T-helper 9 cell (primary cell): Measurements from ENCODE around the gene LIMS1.
A peak's percentile ranks its signal among the peaks of the same experiment; 100 is the strongest.
"Not testable (repeated sequence)": the region's sequence is repeated elsewhere in the genome, so short reads cannot be mapped to it uniquely, and the experiment has no call there.

Experiments used
- DNase-seq: peaks from one replicate; pipeline ENCODE4 v3.0.0-alpha.2; 2020

Gene LIMS1

GRCh38 chr2:108553209-108553919 is 19.1 kb downstream of the LIMS1 start:
- DNase-seq, result no peak

DNA sequence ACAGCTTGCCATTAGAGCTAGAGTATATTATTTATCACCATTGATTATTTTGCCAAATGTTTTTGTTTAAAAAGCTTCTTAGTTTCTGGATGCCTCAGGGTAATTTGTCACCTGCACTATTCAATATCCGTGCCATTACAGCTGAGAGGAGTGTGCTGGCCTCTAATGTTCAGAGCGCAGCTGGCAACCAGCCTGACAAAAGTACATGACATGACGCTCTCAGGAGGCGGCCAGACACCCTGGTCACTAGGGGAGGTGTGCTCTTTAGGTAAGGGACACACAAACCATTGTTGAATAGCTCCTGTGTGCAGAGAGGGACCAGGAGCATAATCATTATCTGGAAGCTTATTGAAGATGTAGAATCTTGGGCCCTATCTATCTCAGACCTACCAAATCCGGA is 20.3 kb downstream of the LIMS1 start:
- no peak for DNase-seq

GRCh38 chr2:108555572-108555971 is 21.3 kb downstream of the LIMS1 start:
- DNase-seq, result no peak

DNA sequence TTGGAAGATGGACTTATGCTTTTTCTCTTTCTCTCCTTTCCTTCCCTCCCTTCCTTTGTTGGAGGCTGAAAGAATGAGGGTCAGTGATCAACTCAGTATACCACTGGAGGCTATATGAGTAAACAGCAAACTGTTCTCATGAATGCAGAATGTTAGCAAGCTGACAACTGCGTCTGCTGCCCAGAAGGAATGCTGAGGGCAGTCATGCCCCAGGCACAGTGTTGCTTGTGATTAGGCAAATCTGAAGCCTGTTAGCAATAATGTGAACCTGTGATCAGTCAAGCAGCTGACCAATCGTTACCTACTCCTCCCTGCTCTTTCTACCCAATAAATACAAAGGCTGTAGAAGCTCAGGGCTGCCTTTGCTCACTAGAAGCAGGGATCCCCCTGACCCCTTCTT is 22.3 kb downstream of the LIMS1 start:
- not testable (repeated sequence) for DNase-seq

DNA sequence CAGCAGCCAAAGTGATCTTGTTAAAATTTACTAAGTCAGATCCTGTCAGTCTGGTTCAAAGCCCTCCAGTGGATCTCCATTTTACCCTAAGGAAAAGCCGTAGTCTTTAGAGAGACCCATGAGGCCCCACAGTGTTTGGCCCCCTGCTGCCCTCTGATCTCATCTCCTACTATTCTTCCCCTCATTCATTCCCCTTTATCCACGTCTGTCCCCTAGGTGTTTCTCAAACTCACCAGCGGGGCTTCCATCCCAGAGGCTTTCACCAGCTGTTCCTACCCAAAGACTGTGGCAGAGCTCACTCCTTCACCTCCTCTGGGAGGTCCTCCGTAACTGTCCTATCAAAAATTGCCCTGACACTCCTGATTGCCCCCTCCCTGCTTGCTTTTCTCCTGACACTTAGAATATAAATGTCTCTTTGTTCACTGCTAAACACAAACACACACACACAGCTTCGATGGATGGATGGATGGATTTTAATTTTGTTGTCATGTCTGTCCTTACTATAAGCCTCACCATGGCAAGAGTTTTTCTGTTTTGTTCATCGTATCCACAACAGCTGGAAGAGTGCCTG is 26.1 kb downstream of the LIMS1 start:
- no peak for DNase-seq

DNA sequence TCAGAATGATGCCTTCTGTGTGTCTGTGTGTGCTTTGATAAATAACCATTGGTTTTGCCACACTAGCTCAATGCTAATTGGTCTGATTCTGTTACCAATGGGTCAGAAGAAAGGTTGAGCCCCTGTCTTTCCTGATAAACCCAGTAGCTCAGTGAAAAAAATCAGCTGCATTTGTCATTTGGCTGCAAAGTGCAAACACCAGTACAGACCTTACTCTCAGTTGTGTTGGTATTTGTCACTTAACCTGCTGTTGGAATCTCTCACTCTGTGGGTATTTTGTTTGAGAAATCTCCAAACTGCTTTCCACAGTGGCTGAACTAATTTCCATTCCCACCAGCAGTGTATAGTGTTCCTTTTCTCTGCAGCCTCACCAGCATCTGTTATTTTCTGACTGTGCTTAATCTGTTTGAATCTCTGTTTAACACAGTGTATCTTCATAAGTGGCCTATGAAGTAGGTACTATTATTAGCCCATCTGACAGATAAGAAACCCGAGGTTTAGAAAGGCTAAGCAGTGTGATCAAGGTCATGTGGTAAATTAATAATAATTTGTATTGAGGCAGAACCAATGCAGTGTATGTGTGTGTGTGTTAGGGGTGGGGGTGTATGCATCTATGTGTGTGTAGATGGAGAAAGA is 26.7 kb downstream of the LIMS1 start:
- DNase-seq, result no peak

DNA sequence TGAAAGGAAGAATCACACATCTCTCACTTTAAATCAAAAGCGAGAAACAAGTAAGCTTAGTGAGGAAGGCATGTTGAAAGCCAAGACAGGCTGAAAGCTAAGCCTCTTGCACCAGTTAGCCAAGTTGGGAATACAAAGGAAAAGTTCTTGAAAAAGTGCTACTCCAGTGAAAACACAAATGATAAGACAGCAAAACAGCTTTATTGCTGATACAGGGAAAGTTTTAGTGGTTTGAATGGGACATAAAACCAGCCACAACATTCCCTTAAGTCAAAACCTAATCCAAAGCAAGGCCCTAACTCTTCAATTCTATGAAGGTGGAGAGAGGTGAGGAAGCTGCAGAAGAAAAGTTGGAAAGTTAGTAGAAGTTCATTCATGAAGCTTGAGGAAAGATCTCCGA is 28.0 kb downstream of the LIMS1 start:
- no peak for DNase-seq

GRCh38 chr2:108564510-108564909 is 30.2 kb downstream of the LIMS1 start:
- DNase-seq, result no peak

DNA sequence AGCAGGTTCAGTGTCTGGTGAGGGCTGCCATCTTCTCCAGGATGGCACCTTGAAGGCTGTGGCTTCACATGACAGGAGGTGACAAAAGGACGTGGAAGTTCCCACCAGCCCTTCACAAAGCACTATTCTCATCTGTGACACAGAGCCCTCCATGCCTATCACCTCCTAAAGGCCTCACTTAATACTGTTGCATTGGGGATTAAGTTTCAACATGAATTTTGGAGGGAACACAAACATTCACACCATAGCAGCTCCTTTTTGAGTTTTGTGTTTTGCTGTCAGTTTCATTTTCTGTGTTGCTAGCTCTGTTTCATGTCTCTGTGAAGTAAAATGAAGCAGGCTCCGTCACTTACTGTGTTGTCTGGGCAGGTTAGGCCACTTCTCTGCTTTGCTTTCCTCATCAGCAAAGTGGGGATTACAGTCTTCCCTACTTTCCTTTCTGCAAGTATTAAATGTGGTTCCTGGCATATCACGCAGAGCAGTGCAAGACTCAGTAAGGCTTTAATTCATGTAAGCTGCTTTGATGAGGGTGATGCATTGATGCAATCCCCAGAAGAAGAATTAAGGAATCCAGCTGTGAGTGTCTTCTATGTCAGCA is 31.6 kb downstream of the LIMS1 start:
- DNase-seq, result no peak

- DNase-seq, result no peak
Measured at GRCh38 chr2:108570416-108570815, 36.1 kb downstream of the LIMS1 start.

DNA sequence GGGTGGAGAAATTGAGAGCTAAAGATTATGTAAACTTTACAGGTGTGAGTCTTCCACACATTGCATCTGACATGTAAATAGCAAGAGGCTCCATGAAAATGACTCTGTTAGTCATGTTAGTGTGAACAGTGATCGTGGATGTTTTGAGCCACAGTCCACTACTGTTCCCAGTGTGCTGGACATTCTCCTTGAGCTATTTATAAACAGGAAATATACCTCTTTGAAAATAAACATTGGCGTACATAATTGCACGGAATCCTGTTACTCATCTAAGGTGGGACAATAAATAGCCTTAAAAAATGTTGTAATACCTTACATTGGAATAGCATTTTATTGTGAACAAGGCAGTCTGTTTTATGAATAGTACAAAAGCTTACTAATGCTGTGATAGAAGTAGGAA is 37.0 kb downstream of the LIMS1 start:
- no peak for DNase-seq

- DNase-seq, result no peak
Measured at GRCh38 chr2:108573061-108573460, 38.8 kb downstream of the LIMS1 start.

DNA sequence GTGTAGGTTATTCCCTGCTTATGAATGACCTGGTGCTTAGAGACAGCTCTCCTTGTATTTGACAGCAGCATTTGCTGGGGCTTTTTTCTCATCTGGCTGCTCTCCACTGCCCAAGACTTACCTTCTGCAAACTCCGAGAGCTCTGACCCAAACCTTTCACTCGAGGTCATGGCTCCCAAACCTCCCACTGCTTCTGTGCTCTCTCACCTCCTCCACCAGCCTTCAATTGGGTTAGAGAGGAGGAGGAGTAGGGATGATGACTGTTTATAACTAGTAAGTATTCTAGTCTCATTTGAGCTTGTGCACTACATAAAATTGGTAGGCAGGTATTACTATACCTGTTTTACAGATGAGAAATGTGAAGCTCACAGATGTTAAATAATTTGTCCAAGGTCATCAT is 40.1 kb downstream of the LIMS1 start:
- no peak for DNase-seq

DNA sequence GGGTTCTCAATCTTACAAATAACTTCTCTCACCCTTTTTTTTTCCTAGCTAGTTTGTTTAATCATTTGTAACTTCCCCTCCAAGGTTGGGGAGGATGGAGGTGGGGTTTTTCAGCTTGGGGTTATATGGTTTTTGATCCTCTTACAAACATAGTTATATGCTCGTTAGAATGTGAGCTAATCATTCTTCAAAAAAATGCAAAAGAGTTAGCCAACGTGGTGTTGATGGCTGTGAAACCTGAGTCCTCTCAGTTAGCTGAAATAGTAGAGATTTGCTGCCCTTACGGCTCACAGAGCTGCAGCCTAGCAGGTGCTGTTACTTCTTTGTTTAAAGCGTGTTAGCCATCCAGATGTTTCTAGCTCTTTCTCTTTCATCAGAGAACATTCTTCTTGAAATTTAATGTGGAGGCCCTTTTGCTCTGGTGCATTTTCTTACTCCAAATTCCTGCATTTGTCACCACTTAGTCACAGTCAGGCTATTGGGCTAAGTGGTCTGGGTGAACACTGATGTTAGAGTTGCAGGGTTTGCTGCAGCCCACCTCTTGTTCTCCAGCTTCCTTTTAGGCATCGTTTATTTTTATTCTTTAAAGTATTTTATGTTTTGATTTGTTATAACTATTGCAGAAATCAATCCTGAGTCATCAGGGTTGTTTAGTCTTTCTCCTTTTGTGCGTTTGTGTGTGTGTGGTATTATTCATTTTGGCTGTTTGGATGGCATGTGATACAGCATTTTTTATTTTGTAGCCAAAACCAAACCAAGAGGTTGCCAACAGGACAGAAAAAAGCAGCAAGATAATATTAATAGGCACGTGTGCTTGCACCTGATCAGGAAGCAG is 41.1 kb downstream of the LIMS1 start:
- no peak for DNase-seq

- DNase-seq, result no peak
Measured at GRCh38 chr2:108577099-108577498, 42.8 kb downstream of the LIMS1 start.

DNA sequence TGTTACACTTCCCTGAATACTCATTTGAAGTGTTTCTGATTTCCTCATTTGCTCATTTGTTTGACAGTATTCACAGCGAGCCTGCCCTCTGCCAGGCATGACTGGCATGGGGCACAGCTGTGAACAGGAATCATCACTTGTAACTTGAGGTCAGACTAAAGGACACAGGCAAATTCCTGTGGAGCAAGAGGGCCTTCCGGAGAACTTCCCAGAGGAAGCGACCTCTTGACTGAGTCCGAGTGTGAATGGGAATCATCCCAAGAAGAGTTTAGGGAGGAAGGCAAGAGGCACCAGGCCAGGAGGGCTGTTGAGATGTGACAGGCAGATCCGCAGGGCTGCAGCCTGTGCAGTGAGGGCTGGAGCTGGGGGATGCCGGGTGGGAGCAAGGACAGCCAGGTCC is 45.4 kb downstream of the LIMS1 start:
- no peak for DNase-seq

DNA sequence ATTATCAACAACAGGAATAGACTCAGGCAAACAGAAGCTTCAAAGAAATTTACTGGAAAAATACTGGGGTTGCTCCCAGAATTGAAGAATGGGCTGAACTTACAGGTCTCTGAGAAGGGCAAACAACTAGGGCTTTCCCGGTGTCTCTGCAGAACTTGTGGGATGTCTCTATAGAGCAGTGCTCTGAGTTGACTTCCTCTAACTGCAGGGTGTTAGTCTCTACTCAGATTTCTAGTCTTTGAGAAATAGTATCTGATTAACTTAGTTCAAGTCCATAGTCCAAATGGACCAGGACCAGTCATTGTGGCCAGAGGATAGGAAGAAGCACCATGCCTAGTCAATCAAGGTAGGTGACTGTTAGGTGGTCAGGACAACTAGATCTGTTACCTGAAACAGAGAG is 45.8 kb downstream of the LIMS1 start:
- DNase-seq, result no peak

DNA sequence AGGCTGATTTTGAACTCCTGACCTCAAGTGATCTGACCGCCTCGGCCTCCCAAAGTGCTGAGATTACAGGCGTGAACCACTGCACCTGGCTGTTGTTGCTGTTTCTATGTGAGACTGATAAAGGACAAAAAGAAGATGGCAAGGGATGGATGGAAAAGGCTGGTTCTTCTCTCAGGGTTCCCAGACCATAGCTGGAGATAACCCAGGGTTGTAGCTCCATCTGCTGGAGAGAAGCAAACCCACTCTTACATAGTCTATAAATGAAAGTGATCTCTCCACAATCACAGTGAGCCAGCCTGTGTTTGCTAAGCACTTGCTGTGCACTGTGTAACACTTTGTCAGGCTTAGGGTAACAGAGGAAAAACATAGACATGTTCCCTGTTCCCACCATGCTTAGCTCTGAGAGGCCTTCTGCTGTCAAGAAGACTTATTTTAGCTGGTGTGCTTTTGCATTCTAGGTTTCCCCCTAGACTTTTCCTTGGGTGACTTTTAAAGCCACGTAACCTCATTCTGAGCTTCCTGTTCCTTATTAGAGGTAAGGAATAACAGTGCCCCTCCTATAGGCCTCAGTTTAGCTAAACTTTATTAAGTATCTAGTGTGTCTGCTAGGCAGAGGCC is 49.7 kb downstream of the LIMS1 start:
- peak; percentile 15 for DNase-seq

DNA sequence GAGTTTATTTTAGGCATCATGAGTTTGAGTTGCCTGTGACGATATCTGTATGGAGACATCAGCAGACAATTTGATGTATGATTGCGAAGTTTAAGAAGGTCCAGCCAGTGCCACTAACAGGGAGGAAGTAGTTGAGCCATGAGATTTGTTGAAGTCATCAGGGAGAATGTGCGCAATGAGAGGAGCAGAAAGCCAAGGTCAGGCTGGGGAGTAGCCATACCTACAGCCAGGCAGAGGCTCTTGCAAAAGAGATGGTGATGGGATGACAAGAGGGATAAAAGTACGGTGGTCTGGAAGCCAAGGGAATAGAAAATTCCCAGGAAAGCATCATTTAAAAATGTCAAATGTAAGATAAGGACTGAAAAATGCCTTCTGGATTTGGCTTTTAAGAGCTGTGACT is 51.2 kb downstream of the LIMS1 start:
- DNase-seq, result no peak

GRCh38 chr2:108586116-108586515 is 51.8 kb downstream of the LIMS1 start:
- no peak for DNase-seq

DNA sequence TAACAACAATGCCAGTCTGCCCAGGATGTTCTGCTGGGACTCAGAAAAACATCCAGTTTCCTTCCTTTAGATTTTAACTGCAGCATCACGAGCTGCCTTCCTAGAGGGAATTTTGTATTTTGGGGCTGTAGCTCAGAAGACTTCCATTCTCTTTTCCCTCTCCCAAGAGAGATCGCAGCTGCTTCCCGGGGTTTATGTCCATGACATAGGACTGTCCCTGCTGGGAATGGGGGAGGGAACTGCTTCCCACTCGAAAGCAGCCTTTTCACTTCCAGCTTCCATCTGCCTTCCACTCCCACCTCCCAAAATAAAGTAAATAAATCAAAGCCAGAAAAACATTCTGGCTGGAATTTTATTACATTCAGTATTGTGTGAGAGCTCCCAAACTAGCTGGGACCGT is 52.4 kb downstream of the LIMS1 start:
- DNase-seq, result no peak

- DNase-seq, result no peak
Measured at GRCh38 chr2:108587621-108588020, 53.4 kb downstream of the LIMS1 start.
